ENCODE data around the gene COX18.

- TF ChIP-seq CTCF (IDR thresholded peaks at IDR 0.05) = no peak
- TF ChIP-seq POLR2A (IDR thresholded peaks at IDR 0.05) = no peak
Observed at GRCh38 chr4:73087871-73088270, 18.4 kb upstream of the COX18 start.
